Loucy (cell line): ENCODE data around the gene ARL5C.

Source experiments
- H2AFZ ChIP-seq: fragments of 200-600 bp; sonication (generic); 2 replicates; pipeline ENCODE4 v1.6.0; 2016; ENCODE audit warnings: antibody characterized with exemption, mild to moderate bottlenecking, low read length, moderate library complexity
- H3F3A ChIP-seq: fragments of 200-600 bp; 2 replicates; pipeline ENCODE4 v1.6.0; 2016; ENCODE audit warnings: antibody characterized with exemption, low read depth, mild to moderate bottlenecking
- H3K27me3 ChIP-seq: fragments of 200-600 bp; sonication (generic); 2 replicates; pipeline ENCODE4 v1.6.1; 2014; ENCODE audit warnings: low read length, mild to moderate bottlenecking; ENCODE audit not compliant: insufficient read depth, poor library complexity, severe bottlenecking
- H3K36me3 ChIP-seq: fragments of 200-600 bp; sonication (generic); 2 replicates; pipeline ENCODE4 v1.6.1; 2016; ENCODE audit warnings: low read length; ENCODE audit not compliant: insufficient read depth
- H3K4me1 ChIP-seq: fragments of 200-600 bp; sonication (generic); 2 replicates; pipeline ENCODE4 v1.5.1; 2014; ENCODE audit warnings: low read length, mild to moderate bottlenecking; ENCODE audit not compliant: insufficient read depth, poor library complexity, severe bottlenecking
- H3K4me2 ChIP-seq: fragments of 200-600 bp; sonication (generic); 2 replicates; pipeline ENCODE4 v1.6.0; 2014; ENCODE audit warnings: antibody characterized with exemption, low read length, low read depth, mild to moderate bottlenecking; ENCODE audit not compliant: poor library complexity, severe bottlenecking
- H3K4me3 ChIP-seq: fragments of 200-600 bp; sonication (generic); 2 replicates; pipeline ENCODE4 v1.5.1; 2014; ENCODE audit warnings: low read length, mild to moderate bottlenecking, mixed read lengths; ENCODE audit not compliant: poor library complexity, severe bottlenecking
- H3K79me2 ChIP-seq: fragments of 200-600 bp; sonication (generic); 2 replicates; pipeline ENCODE4 v1.6.1; 2014; ENCODE audit warnings: low read length; ENCODE audit not compliant: insufficient read depth
- H3K9ac ChIP-seq: fragments of 200-600 bp; sonication (generic); 2 replicates; pipeline ENCODE4 v1.6.0; 2014; ENCODE audit warnings: mild to moderate bottlenecking, low read depth, low read length, moderate library complexity; ENCODE audit not compliant: poor library complexity, severe bottlenecking
- H3K9me2 ChIP-seq: fragments of 200-600 bp; sonication (generic); replicated peaks from 2 replicates; pipeline ENCODE4 v1.6.1; 2016; ENCODE audit warnings: low read depth, low read length, mixed read lengths
- H3K9me3 ChIP-seq: fragments of 200-600 bp; sonication (generic); 2 replicates; pipeline ENCODE4 v1.6.1; 2014; ENCODE audit warnings: mild to moderate bottlenecking, antibody characterized with exemption, low read length, low read depth; ENCODE audit not compliant: insufficient read depth
- H4K20me1 ChIP-seq: fragments of 200-600 bp; sonication (generic); 2 replicates; pipeline ENCODE4 v1.6.0; 2014; ENCODE audit warnings: antibody characterized with exemption, low read length, mild to moderate bottlenecking; ENCODE audit not compliant: insufficient read depth, poor library complexity, severe bottlenecking
- CTCF ChIP-seq: fragments of 200-600 bp; sonication (generic); conservative IDR thresholded peaks from 2 replicates; pipeline ENCODE4 v1.5.1; 2014; ENCODE audit warnings: mild to moderate bottlenecking, antibody characterized with exemption, low read length
- EZH2phosphoT487 ChIP-seq: fragments of 200-600 bp; IDR thresholded peaks from 2 replicates; pipeline ENCODE4 v1.6.1; 2018; ENCODE audit warnings: antibody characterized with exemption, mild to moderate bottlenecking, moderate library complexity, borderline replicate concordance

The ARL5C gene, protein sequence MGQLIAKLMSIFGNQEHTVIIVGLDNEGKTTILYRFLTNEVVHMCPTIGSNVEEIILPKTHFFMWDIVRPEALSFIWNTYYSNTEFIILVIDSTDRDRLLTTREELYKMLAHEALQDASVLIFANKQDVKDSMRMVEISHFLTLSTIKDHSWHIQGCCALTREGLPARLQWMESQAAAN

GRCh38 chr17:39165841-39166349, at the start of gene ARL5C:
TSS of gene ARL5C (minus strand) at chr17:39166161. CDS start at chr17:39165760, 401 bp downstream.
- H3K9me3 ChIP-seq: no peaks in the 10 kb centered on the region
- no peaks in the 10 kb centered on the region for H3K27me3 ChIP-seq
- peaks cover 61% of the 10 kb centered on the region for H3K4me1 ChIP-seq
- peaks cover 15% of the 10 kb centered on the region for H3F3A ChIP-seq
- H2AFZ ChIP-seq: no peak within 1 kb of the TSS
- peak within 1 kb of the TSS; percentile 72 for H3K9ac ChIP-seq
- H3K79me2 ChIP-seq: no peaks in the 10 kb centered on the region
- no peaks in the 10 kb centered on the region for H4K20me1 ChIP-seq
- no peaks in the 10 kb centered on the region for H3K9me2 ChIP-seq
- no peak for TF ChIP-seq CTCF
- no peak for TF ChIP-seq EZH2phosphoT487
- no peaks in the 10 kb centered on the region for H3K36me3 ChIP-seq
- H3K4me3 ChIP-seq: peak within 1 kb of the TSS; percentile 64
- peak within 1 kb of the TSS; percentile 84 for H3K4me2 ChIP-seq

DNA sequence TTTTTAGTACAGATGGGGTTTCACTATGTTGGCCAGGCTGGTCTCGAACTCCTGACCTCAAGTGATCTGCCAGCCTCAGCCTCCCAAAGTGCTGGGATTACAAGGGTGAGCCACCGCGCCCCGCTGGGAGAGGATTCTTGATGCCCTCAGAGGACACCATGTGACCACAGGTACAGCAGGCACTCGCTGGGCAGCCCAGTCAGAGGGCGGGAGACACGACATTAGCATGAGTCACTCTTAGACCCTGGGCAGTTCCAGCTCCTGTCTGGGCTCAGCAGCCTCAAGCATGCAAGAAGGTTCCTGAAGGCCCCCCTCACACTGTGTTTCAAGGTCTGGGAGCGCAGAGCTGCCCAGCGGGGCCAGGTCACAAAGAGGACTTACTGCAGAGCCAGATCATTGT, 47.9 kb upstream of the ARL5C start:
- Histone ChIP-seq H2AFZ (no peak overlapping the region), H3K9ac (no peak overlapping the region), H3F3A (no peaks in the 10 kb centered on the region)

DNA sequence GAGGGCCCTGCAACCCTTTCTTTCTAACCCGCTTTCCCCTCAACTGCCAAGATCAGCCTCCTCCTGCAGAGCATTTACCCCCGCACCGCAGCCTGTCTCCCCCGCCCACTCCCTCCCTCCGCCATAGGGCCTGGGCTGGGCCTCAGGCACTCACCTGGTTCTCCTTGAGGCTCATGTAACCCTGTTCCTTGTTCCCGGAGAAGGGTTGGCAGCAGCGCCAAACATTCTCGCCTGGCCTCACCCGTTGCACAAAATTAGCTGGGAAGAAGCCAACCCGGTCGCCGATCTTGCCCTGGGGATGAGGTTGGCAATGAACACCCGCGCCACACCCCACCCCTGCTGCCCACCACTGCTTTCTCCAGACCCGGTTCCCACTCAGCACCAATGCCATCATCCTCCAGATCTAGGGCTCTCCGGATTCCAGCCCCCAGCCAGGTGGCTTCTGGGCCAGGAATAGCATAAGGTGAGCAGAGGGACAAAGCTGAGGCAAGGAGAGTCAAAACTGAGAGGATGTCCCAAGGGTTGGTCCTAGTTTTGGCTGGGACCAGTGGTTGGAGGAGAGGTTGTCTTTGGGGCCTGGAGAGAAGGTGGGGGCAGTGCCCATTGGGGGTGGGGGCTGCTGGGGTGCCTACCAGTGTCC, 47.0 kb upstream of the ARL5C start:
- Histone ChIP-seq H3K4me3 (no peak overlapping the region), H3K9ac (no peak overlapping the region), H3K27me3 (no peaks in the 10 kb centered on the region), H3K4me2 (no peak overlapping the region), H2AFZ (no peak overlapping the region), H3K4me1 (no peaks in the 10 kb centered on the region), H3K79me2 (no peaks in the 10 kb centered on the region), H4K20me1 (no peaks in the 10 kb centered on the region), H3K9me3 (no peaks in the 10 kb centered on the region), H3K9me2 (no peaks in the 10 kb centered on the region), H3F3A (no peaks in the 10 kb centered on the region), H3K36me3 (no peaks in the 10 kb centered on the region)
- TF ChIP-seq EZH2phosphoT487: no peak
- no peak for TF ChIP-seq CTCF

More for the DNA sequence above, 47.9 kb upstream of the ARL5C start:
- Histone ChIP-seq H3K9me3 (no peaks in the 10 kb centered on the region), H3K9me2 (no peaks in the 10 kb centered on the region), H3K79me2 (no peaks in the 10 kb centered on the region), H3K27me3 (no peaks in the 10 kb centered on the region), H3K36me3 (no peaks in the 10 kb centered on the region), H3K4me3 (no peak overlapping the region), H3K4me2 (no peak overlapping the region), H4K20me1 (no peaks in the 10 kb centered on the region), H3K4me1 (no peaks in the 10 kb centered on the region)
- TF ChIP-seq EZH2phosphoT487: no peak
- TF ChIP-seq CTCF: no peak
